Mammary epithelial cell (primary cell): ENCODE results near the gene ART5.

Experiments used
- EZH2 ChIP-seq: IDR thresholded peaks from 2 replicates; pipeline ENCODE4 v1.6.1; 2012; ENCODE audit warnings: low read length, inconsistent platforms, borderline replicate concordance
- TF ChIP-seq, protein P1 (sequence below), 2 donors: IDR thresholded peaks in 1 of 2; conservative IDR thresholded peaks in 1 of 2; 2 replicates each; pipeline ENCODE4 v1.5.1; 2011 to 2012; ENCODE audit warnings: inconsistent platforms in 2 of 2, low read length in 2 of 2, mild to moderate bottlenecking in 2 of 2, control low read depth in 1 of 2, low read depth in 1 of 2; ENCODE audit not compliant: insufficient read depth in 1 of 2; ENCODE audit errors: extremely low read depth in 1 of 2

- TF ChIP-seq, protein P1, sequence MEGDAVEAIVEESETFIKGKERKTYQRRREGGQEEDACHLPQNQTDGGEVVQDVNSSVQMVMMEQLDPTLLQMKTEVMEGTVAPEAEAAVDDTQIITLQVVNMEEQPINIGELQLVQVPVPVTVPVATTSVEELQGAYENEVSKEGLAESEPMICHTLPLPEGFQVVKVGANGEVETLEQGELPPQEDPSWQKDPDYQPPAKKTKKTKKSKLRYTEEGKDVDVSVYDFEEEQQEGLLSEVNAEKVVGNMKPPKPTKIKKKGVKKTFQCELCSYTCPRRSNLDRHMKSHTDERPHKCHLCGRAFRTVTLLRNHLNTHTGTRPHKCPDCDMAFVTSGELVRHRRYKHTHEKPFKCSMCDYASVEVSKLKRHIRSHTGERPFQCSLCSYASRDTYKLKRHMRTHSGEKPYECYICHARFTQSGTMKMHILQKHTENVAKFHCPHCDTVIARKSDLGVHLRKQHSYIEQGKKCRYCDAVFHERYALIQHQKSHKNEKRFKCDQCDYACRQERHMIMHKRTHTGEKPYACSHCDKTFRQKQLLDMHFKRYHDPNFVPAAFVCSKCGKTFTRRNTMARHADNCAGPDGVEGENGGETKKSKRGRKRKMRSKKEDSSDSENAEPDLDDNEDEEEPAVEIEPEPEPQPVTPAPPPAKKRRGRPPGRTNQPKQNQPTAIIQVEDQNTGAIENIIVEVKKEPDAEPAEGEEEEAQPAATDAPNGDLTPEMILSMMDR (conservative IDR thresholded peaks at IDR 0.05 in 1 of 2, IDR thresholded peaks at IDR 0.05 in 1 of 2; ENCODE audit: extremely low read depth in 1 of 2, insufficient read depth in 1 of 2, low read depth in 1 of 2, low read length in 2 of 2): no peak
- no peak for TF ChIP-seq EZH2
Measured at GRCh38 chr11:3671334-3672254, 29.8 kb upstream of the ART5 start, which contains the start of gene CHRNA10.
